SJCRH30 (cell line): ENCODE results near the gene FIGLA. TPM values are rescaled to one million over a fixed set of nuclear protein-coding genes. Genes with fewer than 3 reads are reported as not detected.
"Not testable (repeated sequence)": the region's sequence is repeated elsewhere in the genome, so short reads cannot be mapped to it uniquely, and the experiment has no call there.

Experiments
- DNase-seq, 2 experiments: peaks; one replicate each; pipeline ENCODE4 v3.0.0-alpha.2; 2015 to 2020
- H3K27ac ChIP-seq: fragments of 250-450 bp; sonication (Bioruptor Pico); 2 replicates; pipeline ENCODE4 v1.5.1; 2020; ENCODE audit warnings: mild to moderate bottlenecking, moderate library complexity
- H3K27me3 ChIP-seq: fragments of 250-450 bp; sonication (Bioruptor Pico); 2 replicates; pipeline ENCODE4 v1.5.1; 2020; ENCODE audit warnings: mild to moderate bottlenecking, moderate library complexity
- H3K36me3 ChIP-seq: fragments of 250-450 bp; sonication (Bioruptor Pico); 2 replicates; pipeline ENCODE4 v1.5.1; 2020; ENCODE audit warnings: mild to moderate bottlenecking, moderate library complexity
- H3K4me1 ChIP-seq: fragments of 250-450 bp; sonication (Bioruptor Pico); 2 replicates; pipeline ENCODE4 v1.5.1; 2020; ENCODE audit warnings: mild to moderate bottlenecking, moderate library complexity
- H3K4me3 ChIP-seq: fragments of 250-450 bp; sonication (Bioruptor Pico); 2 replicates; pipeline ENCODE4 v1.5.1; 2020; ENCODE audit warnings: mild to moderate bottlenecking, moderate library complexity
- H3K9me3 ChIP-seq: fragments of 250-450 bp; sonication (Bioruptor Pico); replicated peaks from 2 replicates; pipeline ENCODE4 v1.5.1; 2020; ENCODE audit warnings: mild to moderate bottlenecking, moderate library complexity
- total RNA-seq: library from RNA; depleted of rRNA; stranded (reverse); fragments of >200 nt; shearing (Covaris generic); gene quantifications from 2 replicates; pipeline ENCODE4 v1.2.3, GENCODE V29; 2014

Gene FIGLA
- total RNA-seq, 1 experiment from 2014 or later, result not detected

DNA sequence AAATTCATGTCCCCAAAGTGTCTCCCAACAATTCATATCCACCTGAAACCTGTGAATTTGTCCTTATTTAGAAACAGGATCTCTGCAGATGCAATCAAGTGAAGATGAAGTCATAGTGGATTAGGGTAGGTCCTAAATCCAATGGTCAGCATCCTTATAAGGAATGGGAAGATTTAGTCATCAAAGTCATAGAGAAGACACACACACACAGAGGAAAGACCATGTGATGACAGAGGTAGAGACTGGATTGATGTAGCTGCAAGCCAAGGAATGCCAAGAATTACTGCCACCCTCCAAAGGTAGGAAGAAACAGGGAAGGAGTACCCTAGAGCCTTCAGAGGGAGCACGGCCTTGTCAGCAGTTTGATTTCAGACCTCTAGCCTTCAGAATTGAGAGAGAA, 40.1 kb downstream of the FIGLA start:
- no peak for DNase-seq
- Histone ChIP-seq H3K36me3 (no peaks in the 10 kb centered on the region), H3K4me3 (no peak overlapping the region), H3K27me3 (0 out of 2 replicates have a peak, but pooled peaks cover 12% of the 10 kb centered on the region), H3K9me3 (no peaks in the 10 kb centered on the region), H3K27ac (no peak overlapping the region), H3K4me1 (no peaks in the 10 kb centered on the region)

DNA sequence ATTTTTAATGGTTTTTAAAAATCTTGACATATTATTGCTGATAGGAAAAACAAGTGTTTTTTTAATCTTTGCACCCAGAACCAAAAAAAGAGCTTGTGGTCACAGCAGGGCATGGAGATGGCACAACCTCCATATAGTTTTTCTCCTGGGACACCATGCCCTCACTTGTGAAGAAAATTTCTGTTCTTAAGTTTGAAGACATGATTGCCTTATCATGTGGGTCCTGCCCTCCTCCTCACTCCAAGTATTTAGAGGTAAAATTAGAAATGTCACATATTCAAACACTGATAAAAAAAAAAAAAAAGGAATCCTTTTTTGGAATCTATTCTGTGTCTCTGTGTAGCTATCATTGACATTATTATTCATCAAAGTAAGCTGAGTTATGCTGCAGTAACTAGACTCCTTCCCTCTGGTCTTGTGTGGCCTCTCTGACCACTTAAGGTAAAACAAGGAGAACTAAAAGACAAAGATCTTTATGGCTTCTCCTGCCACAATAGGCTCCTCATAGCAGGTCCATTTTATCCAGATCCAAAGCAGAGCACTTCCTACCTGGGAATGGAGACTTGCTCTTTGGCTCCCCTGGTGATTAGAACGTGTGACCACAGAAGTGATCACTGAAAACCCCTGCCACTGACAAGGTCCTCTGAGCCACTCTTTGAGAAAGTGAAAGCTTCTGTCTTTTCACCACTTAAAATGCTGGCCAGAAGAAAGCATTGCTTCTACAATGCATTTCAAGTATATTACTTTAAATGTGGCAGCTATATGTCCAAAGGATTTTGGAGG, 42.2 kb downstream of the FIGLA start:
- Histone ChIP-seq H3K27ac (no peak overlapping the region), H3K4me3 (no peak overlapping the region), H3K27me3 (0 out of 2 replicates have a peak, but pooled peaks cover 11% of the 10 kb centered on the region), H3K36me3 (no peaks in the 10 kb centered on the region), H3K4me1 (no peaks in the 10 kb centered on the region), H3K9me3 (no peaks in the 10 kb centered on the region)
- no peak for DNase-seq

DNA sequence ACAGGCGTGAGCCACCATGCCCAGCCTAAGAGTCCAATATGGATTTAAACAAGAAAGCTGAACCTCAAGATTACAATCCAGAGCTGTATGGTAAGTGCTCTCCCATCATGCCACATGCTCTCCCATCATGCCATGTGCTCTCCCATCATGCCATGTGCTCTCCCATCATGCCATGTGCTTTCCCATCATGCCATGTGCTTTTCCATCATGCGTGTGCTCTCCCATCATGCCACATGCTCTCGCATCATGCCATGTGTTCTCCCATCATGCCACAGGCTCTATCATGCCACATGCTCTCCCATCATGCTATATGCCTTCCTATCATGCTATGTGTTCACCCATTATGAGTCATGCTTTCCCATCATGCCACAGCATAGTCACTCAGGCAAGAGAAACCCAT, 43.2 kb downstream of the FIGLA start:
- Histone ChIP-seq H3K9me3 (no peaks in the 10 kb centered on the region), H3K4me1 (no peaks in the 10 kb centered on the region), H3K36me3 (no peaks in the 10 kb centered on the region), H3K27me3 (0 out of 2 replicates have a peak, but pooled peaks cover 6% of the 10 kb centered on the region), H3K4me3 (no peak overlapping the region), H3K27ac (no peak overlapping the region)
- no peak for DNase-seq

DNA sequence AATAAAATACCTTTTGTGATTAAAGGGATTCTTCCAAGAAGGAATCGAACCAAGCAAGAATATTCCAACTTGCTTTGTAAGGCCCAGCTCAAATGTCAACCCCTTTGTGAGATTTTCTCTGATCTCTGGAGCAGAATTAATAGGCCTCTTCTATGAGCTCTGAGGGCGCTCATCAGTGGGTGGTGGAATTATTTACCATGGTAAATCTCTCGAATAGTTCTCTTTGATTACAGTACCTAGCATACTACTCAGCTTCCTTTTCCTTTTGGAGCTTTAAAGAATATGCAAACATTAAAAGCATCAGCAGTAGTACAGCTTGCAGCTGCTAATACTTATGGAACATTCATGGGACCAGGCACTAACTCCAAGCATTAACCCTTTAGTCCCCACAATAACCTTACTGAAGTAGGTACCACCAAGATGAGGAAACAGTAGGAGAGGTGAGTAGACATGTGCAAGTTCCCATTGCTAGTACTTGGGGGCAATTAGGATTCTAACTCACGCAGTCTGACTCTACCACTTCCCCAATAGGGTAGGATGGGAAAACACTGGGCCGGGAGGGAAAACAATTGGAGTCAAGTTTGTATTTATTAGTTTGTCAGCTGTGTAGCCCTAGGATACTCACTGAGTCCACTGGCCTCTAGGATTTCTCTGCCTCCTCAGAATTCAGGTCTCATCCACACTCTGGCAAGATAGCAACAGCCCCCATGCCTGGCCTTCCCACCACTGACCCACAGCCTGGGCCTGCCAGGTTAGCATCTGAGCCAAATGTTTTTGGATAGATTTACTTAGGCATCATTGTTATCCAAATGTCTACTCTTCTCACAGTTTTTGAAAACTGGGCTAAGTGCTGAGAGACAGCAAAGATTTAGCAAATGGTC, 44.1 kb downstream of the FIGLA start:
- no peak for DNase-seq
- Histone ChIP-seq H3K4me3 (no peak overlapping the region), H3K9me3 (no peaks in the 10 kb centered on the region), H3K4me1 (no peaks in the 10 kb centered on the region), H3K27ac (no peak overlapping the region), H3K27me3 (0 out of 2 replicates have a peak, but pooled peaks cover 6% of the 10 kb centered on the region), H3K36me3 (no peaks in the 10 kb centered on the region)

DNA sequence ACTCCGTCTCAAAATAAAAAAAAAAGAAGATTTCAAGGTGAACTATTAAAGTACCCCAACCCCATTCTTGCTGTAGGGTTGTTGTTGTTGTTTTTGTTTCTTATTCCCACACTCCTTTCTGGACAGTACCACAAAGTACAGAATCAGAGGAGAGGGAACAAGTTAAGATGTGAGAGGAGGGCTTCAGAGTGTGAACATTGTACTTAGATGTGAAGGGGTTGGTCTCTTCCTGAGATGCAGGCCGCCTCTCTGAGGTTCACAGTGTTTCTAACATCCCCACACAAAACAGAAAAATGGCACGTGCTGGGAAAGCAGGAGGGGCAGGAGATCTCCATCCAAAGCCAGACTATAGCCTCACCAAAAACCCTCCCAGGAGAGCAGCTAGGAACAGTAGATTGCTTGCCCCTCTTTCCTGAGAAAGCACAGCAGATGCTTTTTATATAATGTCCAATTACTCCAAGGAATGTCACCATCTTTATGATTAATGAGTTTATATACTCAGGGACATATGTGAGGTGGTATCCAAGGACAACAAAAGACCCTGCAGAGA, 45.1 kb downstream of the FIGLA start:
- DNase-seq, result no peak
- H3K27ac ChIP-seq, result no peak overlapping the region
- no peaks in the 10 kb centered on the region for H3K36me3 ChIP-seq
- H3K4me1 ChIP-seq, result no peaks in the 10 kb centered on the region
- no peak overlapping the region for H3K4me3 ChIP-seq
- H3K9me3 ChIP-seq, result no peaks in the 10 kb centered on the region
- H3K27me3 ChIP-seq, result 0 out of 2 replicates have a peak, but pooled peaks cover 6% of the 10 kb centered on the region

DNA sequence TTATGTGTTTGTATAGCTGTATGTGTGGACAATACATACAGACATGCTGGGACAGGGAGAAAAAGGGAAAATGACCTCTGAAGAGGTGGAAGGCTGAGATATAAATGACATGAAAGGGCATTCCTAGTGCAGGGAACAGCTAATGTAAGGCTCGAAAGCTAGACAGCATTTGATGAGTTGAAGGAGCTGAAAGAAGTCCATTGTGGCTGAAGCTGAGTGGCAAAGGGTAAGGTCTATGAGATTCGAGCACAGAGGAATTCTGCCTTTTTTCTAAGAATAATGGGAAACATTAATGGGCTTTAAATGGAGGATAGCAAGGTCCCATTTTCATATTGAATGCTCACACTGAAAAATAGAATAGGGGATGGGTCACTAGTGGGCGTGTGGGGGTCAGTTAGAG, 46.0 kb downstream of the FIGLA start:
- Histone ChIP-seq H3K4me3 (no peak overlapping the region), H3K27me3 (0 out of 2 replicates have a peak, but pooled peaks cover 6% of the 10 kb centered on the region), H3K9me3 (no peaks in the 10 kb centered on the region), H3K36me3 (no peaks in the 10 kb centered on the region), H3K4me1 (no peaks in the 10 kb centered on the region), H3K27ac (no peak overlapping the region)
- no peak for DNase-seq

DNA sequence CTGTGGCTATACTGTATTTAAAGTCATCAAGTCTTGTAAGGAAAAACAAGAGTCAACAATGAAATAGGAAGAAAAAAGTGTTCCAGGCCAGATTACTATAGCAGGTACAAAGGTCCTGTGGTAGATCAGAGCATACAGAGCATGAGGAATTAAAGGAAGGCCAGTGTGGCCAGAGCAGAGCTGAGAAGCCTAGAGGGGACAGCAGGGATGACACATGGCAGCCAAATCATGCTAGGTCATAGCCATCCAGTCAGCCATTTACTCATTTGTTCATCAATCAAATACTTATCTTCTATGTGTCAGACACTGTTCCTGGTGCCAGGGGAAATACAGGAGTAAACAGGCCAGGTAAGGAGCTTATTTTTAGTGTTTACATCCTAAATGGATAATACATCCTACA, 46.8 kb downstream of the FIGLA start:
- DNase-seq, result no peak
- Histone ChIP-seq H3K9me3 (no peaks in the 10 kb centered on the region), H3K27me3 (0 out of 2 replicates have a peak, but pooled peaks cover 6% of the 10 kb centered on the region), H3K4me3 (no peak overlapping the region), H3K27ac (no peak overlapping the region), H3K4me1 (no peaks in the 10 kb centered on the region), H3K36me3 (no peaks in the 10 kb centered on the region)

DNA sequence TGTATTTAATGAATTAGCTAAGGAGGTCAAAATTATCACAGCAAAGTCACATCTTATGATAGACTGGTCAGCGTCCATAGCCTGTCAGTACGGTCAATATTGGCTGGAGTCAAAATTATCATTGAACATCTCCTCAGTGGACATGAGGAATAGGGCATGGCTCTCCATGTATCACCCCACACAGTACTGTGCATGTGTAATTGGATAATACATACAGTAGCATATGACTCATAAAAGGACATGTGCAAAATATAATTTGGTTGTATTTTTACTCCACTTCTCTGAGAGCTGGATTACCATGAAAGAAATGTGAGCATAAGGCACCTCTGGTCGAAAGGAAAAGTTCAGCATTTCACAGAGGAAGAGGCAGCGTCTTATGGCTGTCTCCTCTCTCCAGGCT, 47.4 kb downstream of the FIGLA start:
- Histone ChIP-seq H3K9me3 (no peaks in the 10 kb centered on the region), H3K4me3 (no peak overlapping the region), H3K27me3 (0 out of 2 replicates have a peak, but pooled peaks cover 6% of the 10 kb centered on the region), H3K4me1 (no peaks in the 10 kb centered on the region), H3K27ac (no peak overlapping the region), H3K36me3 (no peaks in the 10 kb centered on the region)
- DNase-seq, result no peak

DNA sequence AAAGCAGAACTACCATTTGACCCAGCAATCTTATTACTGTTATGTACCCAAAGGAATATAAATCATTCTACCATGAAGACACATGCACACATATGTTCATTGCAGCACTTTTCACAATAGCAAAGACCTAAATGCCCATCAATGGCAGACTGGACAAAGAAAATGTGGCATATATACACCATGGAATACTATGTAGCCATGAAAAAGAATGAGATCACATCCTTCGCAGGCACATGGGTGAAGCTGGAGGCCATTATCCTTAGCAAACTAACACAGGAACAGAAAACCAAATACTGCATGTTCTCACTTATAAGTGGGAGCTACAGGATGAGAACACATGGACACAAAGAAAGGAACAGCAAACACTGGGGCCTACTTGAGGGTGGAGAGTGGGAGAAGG, 51.0 kb downstream of the FIGLA start:
- not testable (repeated sequence) for H3K4me3 ChIP-seq

DNA sequence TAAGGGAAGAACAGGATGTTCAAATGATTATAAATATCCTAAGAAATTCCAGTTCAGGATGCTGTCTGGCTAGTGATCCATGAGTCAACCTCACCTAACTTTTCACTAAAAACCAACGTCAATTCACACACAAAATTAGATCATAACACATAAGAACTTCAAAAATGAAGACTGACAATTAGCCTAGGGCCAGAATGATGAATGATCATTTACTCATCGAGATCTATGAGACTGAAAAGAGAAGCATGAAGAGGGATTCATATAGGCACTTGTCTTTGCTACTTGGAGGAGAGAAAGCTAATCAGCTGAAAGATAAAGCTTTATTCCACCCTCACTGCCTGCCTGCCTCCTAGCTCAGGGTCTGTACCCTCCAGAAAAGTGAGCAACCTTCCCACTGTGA, 52.3 kb downstream of the FIGLA start:
- H3K9me3 ChIP-seq, result no peaks in the 10 kb centered on the region

More for the DNA sequence above, 51.0 kb downstream of the FIGLA start:
- H3K27ac ChIP-seq, H3K9me3 ChIP-seq, H3K4me1 ChIP-seq, DNase-seq, H3K36me3 ChIP-seq, H3K27me3 ChIP-seq: not testable (repeated sequence)

DNA sequence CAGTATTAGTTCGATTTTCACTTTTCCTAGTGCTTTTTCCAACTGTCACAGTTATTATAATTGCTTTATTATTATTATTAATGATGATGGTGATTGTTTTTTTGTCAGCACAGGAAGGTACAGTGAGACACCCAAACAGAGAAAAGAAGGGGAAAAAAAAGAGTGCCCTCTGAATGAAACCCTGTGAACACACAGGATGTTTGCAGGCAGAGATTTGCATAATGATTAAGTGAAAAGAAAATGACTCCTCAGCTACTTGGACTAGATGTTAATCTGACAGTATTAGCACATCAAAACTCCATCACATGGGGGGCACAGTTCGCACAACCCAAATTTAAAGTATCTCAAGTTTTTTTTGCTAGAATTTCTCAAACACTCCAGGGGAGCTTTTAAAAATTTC, 55.4 kb downstream of the FIGLA start:
- H3K36me3 ChIP-seq, result no peaks in the 10 kb centered on the region
- H3K27ac ChIP-seq, result no peak overlapping the region
- peaks cover 12% of the 10 kb centered on the region for H3K27me3 ChIP-seq
- no peak for DNase-seq
- H3K9me3 ChIP-seq, result no peaks in the 10 kb centered on the region
- no peaks in the 10 kb centered on the region for H3K4me1 ChIP-seq
- no peak overlapping the region for H3K4me3 ChIP-seq

More for the DNA sequence above, 52.3 kb downstream of the FIGLA start:
- Histone ChIP-seq H3K4me1 (no peaks in the 10 kb centered on the region), H3K4me3 (no peak overlapping the region), H3K27ac (no peak overlapping the region), H3K27me3 (peaks cover 12% of the 10 kb centered on the region), H3K36me3 (no peaks in the 10 kb centered on the region)
- no peak for DNase-seq

DNA sequence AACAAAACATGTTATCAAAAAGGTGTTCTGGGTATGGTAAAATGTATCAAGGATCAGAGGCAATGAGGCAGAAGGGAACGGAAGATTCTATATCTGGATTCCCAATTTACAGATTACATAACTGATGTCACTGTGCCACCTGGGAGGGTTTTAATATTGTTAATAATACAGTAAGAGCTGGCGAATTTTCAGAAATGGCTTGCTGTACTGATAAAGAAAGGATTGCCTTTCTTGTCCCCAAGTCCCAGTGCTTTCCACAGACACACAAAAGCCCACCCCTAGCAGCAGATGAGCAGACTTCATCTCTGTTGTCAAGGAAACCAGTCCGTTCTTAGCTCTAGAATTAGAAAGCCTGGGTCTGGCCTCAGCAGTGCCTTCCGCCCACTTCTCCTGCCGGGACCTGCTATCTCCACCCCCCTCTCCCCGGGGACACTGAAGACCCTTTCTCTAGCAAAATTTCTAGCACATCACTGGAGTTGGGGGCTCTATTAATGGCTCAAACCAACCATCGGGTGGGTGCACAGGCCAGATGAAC, 56.7 kb downstream of the FIGLA start:
- Histone ChIP-seq H3K36me3 (no peaks in the 10 kb centered on the region), H3K9me3 (no peaks in the 10 kb centered on the region), H3K27ac (no peak overlapping the region), H3K4me3 (no peak overlapping the region), H3K27me3 (peaks cover 12% of the 10 kb centered on the region), H3K4me1 (no peaks in the 10 kb centered on the region)
- DNase-seq, result no peak

DNA sequence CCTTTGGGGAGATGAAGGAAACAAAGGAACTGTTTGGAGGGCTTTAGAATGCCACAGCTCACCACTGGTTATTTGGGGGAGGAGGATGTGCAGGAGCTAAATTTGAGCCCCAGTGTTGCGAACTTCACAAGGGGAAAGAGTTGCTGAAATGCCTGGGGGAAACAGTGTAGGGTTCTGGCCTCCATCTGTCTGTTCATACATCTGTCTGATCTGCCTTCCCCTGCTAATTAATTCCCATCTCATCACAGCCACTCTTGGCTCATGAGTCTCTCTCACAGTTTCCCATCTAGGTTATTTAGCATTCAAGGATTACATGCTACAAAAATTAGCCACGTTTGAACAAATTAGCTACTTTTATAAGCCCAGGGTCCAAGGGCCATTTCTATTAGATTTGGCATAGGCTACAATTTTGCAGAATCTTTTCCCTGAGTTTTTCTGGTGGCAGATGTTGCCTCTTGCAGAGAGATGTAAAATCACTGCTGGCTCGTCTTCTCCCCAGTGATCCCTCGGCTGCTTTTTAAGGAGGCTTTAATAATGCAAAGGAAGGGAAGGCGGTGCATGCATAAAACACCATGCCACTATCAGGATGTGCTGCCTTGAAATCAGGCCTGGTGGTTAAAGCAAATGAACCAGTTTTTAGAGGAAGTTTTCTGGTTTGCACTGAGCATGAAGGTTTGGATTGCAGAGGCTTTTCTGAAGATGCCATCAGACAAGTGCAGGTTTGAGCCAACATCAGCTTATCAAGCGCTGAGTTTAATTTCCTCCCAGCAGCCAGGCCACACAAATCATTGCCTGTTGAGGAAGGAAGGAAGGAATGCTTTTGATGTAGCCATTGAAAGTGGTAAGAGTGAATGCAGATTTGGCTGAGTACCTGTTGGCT, 57.4 kb downstream of the FIGLA start:
- no peaks in the 10 kb centered on the region for H3K9me3 ChIP-seq
- no peak overlapping the region for H3K4me3 ChIP-seq
- DNase-seq, result no peak
- H3K36me3 ChIP-seq, result no peaks in the 10 kb centered on the region
- H3K4me1 ChIP-seq, result no peaks in the 10 kb centered on the region
- no peak overlapping the region for H3K27ac ChIP-seq
- H3K27me3 ChIP-seq, result peaks cover 12% of the 10 kb centered on the region

DNA sequence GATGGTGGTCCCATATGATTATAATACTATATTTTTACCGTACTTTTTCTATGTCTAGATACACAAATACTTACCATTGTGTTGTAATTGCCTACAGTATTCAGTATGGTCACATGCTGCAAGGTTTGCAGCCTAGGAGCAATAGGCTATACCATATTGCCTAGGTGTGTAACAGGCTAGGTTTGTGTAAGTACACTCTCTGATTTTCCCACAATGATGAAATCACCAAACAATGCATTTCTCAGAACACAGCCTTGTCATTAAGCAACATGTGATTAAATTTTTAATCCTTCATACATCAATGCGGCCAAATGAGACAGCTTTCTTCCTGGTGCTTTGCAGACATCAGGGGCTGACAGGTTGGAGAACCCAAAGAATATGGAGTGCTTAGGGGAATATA, 59.7 kb downstream of the FIGLA start:
- H3K36me3 ChIP-seq, result no peaks in the 10 kb centered on the region

More for the DNA sequence above, 59.7 kb downstream of the FIGLA start:
- peaks cover 16% of the 10 kb centered on the region for H3K27me3 ChIP-seq
- H3K27ac ChIP-seq, result no peak overlapping the region
- no peak for DNase-seq
- H3K4me3 ChIP-seq, result no peak overlapping the region
- no peaks in the 10 kb centered on the region for H3K4me1 ChIP-seq
- no peaks in the 10 kb centered on the region for H3K9me3 ChIP-seq
